ENCODE measurements around the gene GATA3.

The GATA3 gene

DNA sequence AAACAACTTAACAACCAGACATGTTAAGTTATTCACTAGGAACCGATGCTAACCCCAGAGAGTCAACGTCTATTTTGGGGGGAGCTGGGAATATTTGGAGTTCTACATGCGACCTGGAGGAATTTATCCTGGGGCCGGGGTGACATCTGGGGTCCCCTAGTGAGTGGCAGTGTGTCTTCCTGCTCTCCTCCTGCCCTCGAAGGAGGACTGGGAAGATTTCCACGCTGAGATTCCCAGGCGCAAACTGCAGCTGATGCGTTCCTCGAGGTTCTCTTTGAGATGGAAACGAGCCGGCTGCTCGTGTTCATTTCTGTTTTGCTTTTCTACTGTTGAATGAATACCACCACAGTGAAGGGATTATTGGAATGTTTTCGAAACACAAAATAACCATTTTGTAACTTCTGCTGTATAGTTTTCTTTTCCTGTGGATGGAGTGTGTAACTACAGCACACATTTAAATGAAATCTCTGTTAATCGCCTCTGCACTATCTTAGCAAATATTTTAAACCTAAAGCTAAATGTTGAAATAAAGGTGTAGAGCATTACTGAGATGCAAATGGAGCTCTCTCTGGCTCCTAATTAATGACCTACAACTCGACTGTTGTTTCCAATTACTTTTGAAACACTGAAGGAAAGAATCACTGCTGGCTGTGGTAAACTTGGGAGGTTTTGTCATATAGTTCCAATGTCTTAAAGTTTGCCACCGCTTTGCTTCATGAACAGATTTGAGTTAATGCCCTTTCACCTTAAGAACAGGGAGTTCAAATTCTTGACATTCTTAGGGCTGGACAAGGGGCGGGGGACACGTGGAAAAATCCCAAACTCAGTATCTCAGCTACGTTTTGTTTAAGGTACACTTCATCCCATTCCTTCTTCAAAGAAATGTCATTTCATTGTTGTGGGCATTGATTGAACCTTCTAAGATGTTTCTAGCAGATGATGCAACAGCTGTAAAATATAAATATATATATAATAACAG, 21.1 kb downstream of the GATA3 start:
- TF ChIP-seq, protein P1, sequence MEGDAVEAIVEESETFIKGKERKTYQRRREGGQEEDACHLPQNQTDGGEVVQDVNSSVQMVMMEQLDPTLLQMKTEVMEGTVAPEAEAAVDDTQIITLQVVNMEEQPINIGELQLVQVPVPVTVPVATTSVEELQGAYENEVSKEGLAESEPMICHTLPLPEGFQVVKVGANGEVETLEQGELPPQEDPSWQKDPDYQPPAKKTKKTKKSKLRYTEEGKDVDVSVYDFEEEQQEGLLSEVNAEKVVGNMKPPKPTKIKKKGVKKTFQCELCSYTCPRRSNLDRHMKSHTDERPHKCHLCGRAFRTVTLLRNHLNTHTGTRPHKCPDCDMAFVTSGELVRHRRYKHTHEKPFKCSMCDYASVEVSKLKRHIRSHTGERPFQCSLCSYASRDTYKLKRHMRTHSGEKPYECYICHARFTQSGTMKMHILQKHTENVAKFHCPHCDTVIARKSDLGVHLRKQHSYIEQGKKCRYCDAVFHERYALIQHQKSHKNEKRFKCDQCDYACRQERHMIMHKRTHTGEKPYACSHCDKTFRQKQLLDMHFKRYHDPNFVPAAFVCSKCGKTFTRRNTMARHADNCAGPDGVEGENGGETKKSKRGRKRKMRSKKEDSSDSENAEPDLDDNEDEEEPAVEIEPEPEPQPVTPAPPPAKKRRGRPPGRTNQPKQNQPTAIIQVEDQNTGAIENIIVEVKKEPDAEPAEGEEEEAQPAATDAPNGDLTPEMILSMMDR (IDR thresholded peaks at IDR 0.05; ENCODE audit: unreplicated experiment in 3 of 3) = no peak
- peaks cover 70% of the 10 kb centered on the region for H3K27me3 Mint-ChIP-seq (ENCODE audit: low read depth)
- H3K9me3 Mint-ChIP-seq = no peaks in the 10 kb centered on the region
- peaks cover 30% of the 10 kb centered on the region for H3K36me3 Mint-ChIP-seq (ENCODE audit: low read depth)
- no peak overlapping the region for H3K27ac Mint-ChIP-seq
- H3K4me1 Mint-ChIP-seq = no peaks in the 10 kb centered on the region
- no peak overlapping the region for H3K4me3 Mint-ChIP-seq

DNA sequence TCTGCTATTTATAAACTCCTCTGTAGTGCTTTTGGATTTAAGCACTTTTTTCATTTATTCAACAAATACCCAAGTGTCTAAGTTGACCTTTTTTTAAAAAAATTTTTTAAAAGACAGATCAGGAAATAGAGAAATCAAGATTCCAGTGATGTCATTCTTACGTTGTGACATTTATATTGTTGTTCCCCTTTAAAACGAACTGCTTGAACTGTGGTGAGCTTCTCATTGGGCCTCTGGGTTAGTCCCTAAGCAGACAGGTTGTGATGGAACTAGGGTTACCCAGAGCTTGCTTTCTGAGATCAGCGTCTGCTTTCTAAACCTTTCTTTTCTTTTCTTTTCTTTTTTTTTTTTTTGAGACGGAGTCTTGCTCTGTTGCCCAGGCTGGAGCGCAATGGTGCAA, 22.4 kb downstream of the GATA3 start:
- Mint-ChIP-seq H3K9me3 (no peaks in the 10 kb centered on the region), H3K4me3 (no peak overlapping the region), H3K27ac (no peak overlapping the region), H3K4me1 (no peaks in the 10 kb centered on the region), H3K27me3 (ENCODE audit: low read depth) (peaks cover 65% of the 10 kb centered on the region), H3K36me3 (ENCODE audit: low read depth) (peaks cover 21% of the 10 kb centered on the region)
- TF ChIP-seq, protein P1 (IDR thresholded peaks at IDR 0.05; ENCODE audit: unreplicated experiment in 3 of 3) = no peak

DNA sequence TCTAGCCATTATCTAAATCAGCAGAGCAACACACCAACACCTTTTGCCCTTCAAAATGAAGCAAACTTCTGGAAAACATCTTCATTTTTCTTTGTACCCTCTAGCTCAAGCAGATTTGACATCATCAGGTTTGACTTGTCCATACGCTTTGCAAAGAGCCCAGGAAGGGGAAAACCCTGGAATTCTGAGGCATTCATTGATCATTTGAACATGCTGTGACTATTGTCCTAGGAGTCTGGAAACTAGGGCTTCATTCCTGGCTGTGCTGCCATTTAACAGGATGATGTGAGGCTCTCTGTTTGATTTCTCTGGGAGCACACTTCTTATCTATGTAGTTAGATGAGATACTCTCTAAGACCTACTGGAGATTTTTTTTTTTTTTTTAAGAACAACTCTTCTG, 23.5 kb downstream of the GATA3 start:
- no peak overlapping the region for H3K4me3 Mint-ChIP-seq
- H3K27ac Mint-ChIP-seq = no peak overlapping the region
- peaks cover 14% of the 10 kb centered on the region for H3K36me3 Mint-ChIP-seq (ENCODE audit: low read depth)
- no peaks in the 10 kb centered on the region for H3K9me3 Mint-ChIP-seq
- H3K27me3 Mint-ChIP-seq (ENCODE audit: low read depth) = peaks cover 56% of the 10 kb centered on the region
- TF ChIP-seq, protein P1 (IDR thresholded peaks at IDR 0.05; ENCODE audit: unreplicated experiment in 3 of 3) = no peak
- H3K4me1 Mint-ChIP-seq = no peaks in the 10 kb centered on the region

DNA sequence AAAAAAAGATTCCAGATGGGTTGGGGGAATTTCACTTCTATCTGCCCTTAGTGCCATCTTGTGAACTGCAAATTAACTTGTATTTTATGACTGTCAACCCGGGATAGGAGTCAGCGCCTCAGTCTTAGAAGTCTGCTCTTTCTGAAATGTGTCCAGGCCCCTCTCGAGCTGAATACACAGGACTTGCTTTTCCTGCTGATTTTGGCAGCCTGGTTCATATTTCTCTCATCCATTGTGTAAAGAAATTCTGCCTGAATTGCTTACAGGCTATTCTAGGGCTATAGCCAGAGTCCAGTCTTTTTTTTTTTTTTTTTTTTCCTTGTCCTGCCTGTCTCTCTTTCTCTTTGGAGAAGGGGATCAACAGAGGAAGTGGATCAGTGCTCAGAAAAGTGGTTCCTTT, 24.6 kb downstream of the GATA3 start:
- Mint-ChIP-seq H3K27ac (no peak overlapping the region), H3K36me3 (ENCODE audit: low read depth) (peaks cover 5% of the 10 kb centered on the region), H3K4me3 (no peak overlapping the region), H3K4me1 (no peaks in the 10 kb centered on the region), H3K27me3 (ENCODE audit: low read depth) (peaks cover 54% of the 10 kb centered on the region), H3K9me3 (no peaks in the 10 kb centered on the region)
- TF ChIP-seq, protein P1 (IDR thresholded peaks at IDR 0.05; ENCODE audit: unreplicated experiment in 3 of 3) = no peak

DNA sequence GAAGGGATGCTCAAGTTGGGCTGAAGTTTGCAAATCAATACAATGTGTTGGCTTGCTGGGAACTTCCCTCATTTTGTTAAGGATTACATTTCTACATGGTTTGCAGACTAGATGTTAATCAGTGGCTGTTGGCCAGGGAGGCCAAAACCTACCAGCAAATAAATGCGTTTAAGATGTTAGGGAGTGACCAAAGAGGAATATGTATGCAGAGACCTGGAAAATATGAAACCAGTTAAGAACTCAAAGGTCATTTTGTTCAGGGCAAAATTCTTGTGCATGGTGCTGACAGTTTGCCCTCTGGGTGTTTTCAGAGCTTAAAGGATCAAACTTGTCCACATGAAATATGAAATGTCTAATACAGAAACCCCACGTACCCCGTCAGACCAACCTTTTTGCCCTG, 30.3 kb downstream of the GATA3 start:
- no peak overlapping the region for H3K4me3 Mint-ChIP-seq
- no peaks in the 10 kb centered on the region for H3K9me3 Mint-ChIP-seq
- H3K27me3 Mint-ChIP-seq (ENCODE audit: low read depth) = peaks cover 31% of the 10 kb centered on the region
- TF ChIP-seq, protein P1 (IDR thresholded peaks at IDR 0.05; ENCODE audit: unreplicated experiment in 3 of 3) = no peak
- H3K4me1 Mint-ChIP-seq = no peaks in the 10 kb centered on the region
- H3K36me3 Mint-ChIP-seq (ENCODE audit: low read depth) = no peaks in the 10 kb centered on the region
- H3K27ac Mint-ChIP-seq = no peak overlapping the region

DNA sequence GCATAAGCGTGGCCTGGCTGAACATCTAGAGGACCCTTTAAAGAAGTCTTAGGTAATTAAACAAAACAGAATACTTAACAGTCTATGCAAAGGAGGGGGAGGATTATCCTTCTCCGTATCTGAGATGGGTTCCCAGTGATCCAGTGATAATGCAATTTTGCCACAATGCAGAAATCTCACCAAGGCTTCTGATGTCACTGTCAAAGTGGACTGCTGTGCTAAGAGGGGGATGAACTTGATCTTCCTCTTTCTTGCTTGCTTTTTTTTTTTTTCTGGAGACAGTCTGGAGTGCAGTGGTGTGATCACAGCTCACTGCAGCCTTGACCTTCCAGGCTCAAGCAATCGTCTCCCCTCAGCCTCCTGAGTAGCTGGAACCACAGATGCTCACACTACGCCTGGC, 30.8 kb downstream of the GATA3 start:
- H3K27me3 Mint-ChIP-seq (ENCODE audit: low read depth) = peaks cover 31% of the 10 kb centered on the region
- H3K27ac Mint-ChIP-seq = no peak overlapping the region
- no peaks in the 10 kb centered on the region for H3K4me1 Mint-ChIP-seq
- no peaks in the 10 kb centered on the region for H3K36me3 Mint-ChIP-seq (ENCODE audit: low read depth)
- H3K4me3 Mint-ChIP-seq = no peak overlapping the region
- H3K9me3 Mint-ChIP-seq = no peaks in the 10 kb centered on the region
- TF ChIP-seq, protein P1 (IDR thresholded peaks at IDR 0.05; ENCODE audit: unreplicated experiment in 3 of 3) = no peak
